ENCODE measurements around the gene ROS1.
"Not testable (repeated sequence)": the region's sequence is repeated elsewhere in the genome, so short reads cannot be mapped to it uniquely, and the experiment has no call there.

The ROS1 gene

GRCh38 chr6:117373211-117373813 lies 52.4 kb downstream of the ROS1 start:
- H4K8ac ChIP-seq (ENCODE audit: low read depth, low read length) = no peak overlapping the region
- no peak overlapping the region for H3K27ac ChIP-seq (ENCODE audit: low read depth, low read length)
- H3K23ac ChIP-seq (ENCODE audit: low read length) = no peak overlapping the region
- H2AK5ac ChIP-seq (ENCODE audit: low read length) = no peak overlapping the region
- H3K79me2 ChIP-seq (ENCODE audit: control insufficient read depth, insufficient read depth, low read length) = no peaks in the 10 kb centered on the region
- no CpG with 5 or more reads among the region's 33 CpGs for WGBS (ENCODE audit: extremely low coverage, insufficient coverage, low lambda C conversion rate)
- no peak overlapping the region for H3K4me2 ChIP-seq (ENCODE audit: low read length)
- no peak overlapping the region for H2BK5ac ChIP-seq (ENCODE audit: low read length)
- DNase-seq = no peak
- H3K27me3 ChIP-seq (ENCODE audit: insufficient read depth, low read length, poor library complexity) = no peaks in the 10 kb centered on the region
- no peak overlapping the region for H3K56ac ChIP-seq (ENCODE audit: low read length)
- H3K9ac ChIP-seq (ENCODE audit: low read length) = no peak overlapping the region
- H3K36me3 ChIP-seq (ENCODE audit: control insufficient read depth, insufficient read depth, low read length) = no peaks in the 10 kb centered on the region
- no peaks in the 10 kb centered on the region for H3K4me1 ChIP-seq (ENCODE audit: control insufficient read depth, low read depth, low read length)
- no peak overlapping the region for H2BK120ac ChIP-seq (ENCODE audit: low read depth, low read length)
- H3K79me1 ChIP-seq (ENCODE audit: low read length) = no peaks in the 10 kb centered on the region
- no peak overlapping the region for H4K5ac ChIP-seq (ENCODE audit: low read length)
- H3K4ac ChIP-seq (ENCODE audit: low read depth, low read length) = no peak overlapping the region
- H2BK15ac ChIP-seq (replicated peaks; ENCODE audit: low read depth) = no peak overlapping the region
- no peak overlapping the region for H3K4me3 ChIP-seq (ENCODE audit: low read length)
- H3K18ac ChIP-seq (ENCODE audit: low read length) = no peak overlapping the region

- no CpG with 5 or more reads among the region's 8 CpGs for WGBS (ENCODE audit: extremely low coverage, insufficient coverage, low lambda C conversion rate)
- not testable (repeated sequence) for H3K79me2 ChIP-seq (ENCODE audit: control insufficient read depth, insufficient read depth, low read length)
Measured at GRCh38 chr6:117372289-117372688, 53.5 kb downstream of the ROS1 start.

GRCh38 chr6:117371492-117371891 lies 54.2 kb downstream of the ROS1 start:
- no peaks in the 10 kb centered on the region for H3K79me2 ChIP-seq (ENCODE audit: control insufficient read depth, insufficient read depth, low read length)
- H4K5ac ChIP-seq (ENCODE audit: low read length) = no peak overlapping the region
- no peak overlapping the region for H3K56ac ChIP-seq (ENCODE audit: low read length)
- no peaks in the 10 kb centered on the region for H3K27me3 ChIP-seq (ENCODE audit: insufficient read depth, low read length, poor library complexity)
- no peak overlapping the region for H3K23ac ChIP-seq (ENCODE audit: low read length)
- H3K4me1 ChIP-seq (ENCODE audit: control insufficient read depth, low read depth, low read length) = no peaks in the 10 kb centered on the region
- H3K27ac ChIP-seq (ENCODE audit: low read depth, low read length) = no peak overlapping the region
- no peak overlapping the region for H3K18ac ChIP-seq (ENCODE audit: low read length)
- H2BK15ac ChIP-seq (replicated peaks; ENCODE audit: low read depth) = no peak overlapping the region
- H2BK5ac ChIP-seq (ENCODE audit: low read length) = no peak overlapping the region
- no peaks in the 10 kb centered on the region for H3K79me1 ChIP-seq (ENCODE audit: low read length)
- H4K8ac ChIP-seq (ENCODE audit: low read depth, low read length) = no peak overlapping the region
- H3K4me2 ChIP-seq (ENCODE audit: low read length) = no peak overlapping the region
- no peak for DNase-seq
- no peak overlapping the region for H3K4me3 ChIP-seq (ENCODE audit: low read length)
- no peak overlapping the region for H3K4ac ChIP-seq (ENCODE audit: low read depth, low read length)
- H3K36me3 ChIP-seq (ENCODE audit: control insufficient read depth, insufficient read depth, low read length) = no peaks in the 10 kb centered on the region
- no peak overlapping the region for H3K9ac ChIP-seq (ENCODE audit: low read length)
- no CpG with 5 or more reads among the region's 4 CpGs for WGBS (ENCODE audit: extremely low coverage, insufficient coverage, low lambda C conversion rate)
- no peak overlapping the region for H2AK5ac ChIP-seq (ENCODE audit: low read length)
- no peak overlapping the region for H2BK120ac ChIP-seq (ENCODE audit: low read depth, low read length)

More at GRCh38 chr6:117372289-117372688, 53.5 kb downstream of the ROS1 start:
- not testable (repeated sequence) for H2BK5ac ChIP-seq (ENCODE audit: low read length); H2AK5ac ChIP-seq (ENCODE audit: low read length); H3K56ac ChIP-seq (ENCODE audit: low read length); H3K4me2 ChIP-seq (ENCODE audit: low read length); H3K4ac ChIP-seq (ENCODE audit: low read depth, low read length); H3K27me3 ChIP-seq (ENCODE audit: insufficient read depth, low read length, poor library complexity); H3K4me3 ChIP-seq (ENCODE audit: low read length); DNase-seq; H4K5ac ChIP-seq (ENCODE audit: low read length); H3K18ac ChIP-seq (ENCODE audit: low read length); H3K36me3 ChIP-seq (ENCODE audit: control insufficient read depth, insufficient read depth, low read length); H3K27ac ChIP-seq (ENCODE audit: low read depth, low read length); H2BK120ac ChIP-seq (ENCODE audit: low read depth, low read length); H3K9ac ChIP-seq (ENCODE audit: low read length); H3K79me1 ChIP-seq (ENCODE audit: low read length); H4K8ac ChIP-seq (ENCODE audit: low read depth, low read length); H3K23ac ChIP-seq (ENCODE audit: low read length); H3K4me1 ChIP-seq (ENCODE audit: control insufficient read depth, low read depth, low read length); H2BK15ac ChIP-seq (replicated peaks; ENCODE audit: low read depth)

- no peak overlapping the region for H3K23ac ChIP-seq (ENCODE audit: low read length)
- H2AK5ac ChIP-seq (ENCODE audit: low read length) = no peak overlapping the region
- H2BK15ac ChIP-seq (replicated peaks; ENCODE audit: low read depth) = no peak overlapping the region
- H3K27me3 ChIP-seq (ENCODE audit: insufficient read depth, low read length, poor library complexity) = no peaks in the 10 kb centered on the region
- H3K56ac ChIP-seq (ENCODE audit: low read length) = no peak overlapping the region
- no peak overlapping the region for H4K5ac ChIP-seq (ENCODE audit: low read length)
- no peaks in the 10 kb centered on the region for H3K79me1 ChIP-seq (ENCODE audit: low read length)
- no peak overlapping the region for H2BK120ac ChIP-seq (ENCODE audit: low read depth, low read length)
- no peak overlapping the region for H3K9ac ChIP-seq (ENCODE audit: low read length)
- no peak overlapping the region for H3K18ac ChIP-seq (ENCODE audit: low read length)
- no peak overlapping the region for H3K4me2 ChIP-seq (ENCODE audit: low read length)
- no peaks in the 10 kb centered on the region for H3K79me2 ChIP-seq (ENCODE audit: control insufficient read depth, insufficient read depth, low read length)
- no peaks in the 10 kb centered on the region for H3K4me1 ChIP-seq (ENCODE audit: control insufficient read depth, low read depth, low read length)
- H3K4ac ChIP-seq (ENCODE audit: low read depth, low read length) = no peak overlapping the region
- DNase-seq = no peak
- no peak overlapping the region for H3K27ac ChIP-seq (ENCODE audit: low read depth, low read length)
- no peak overlapping the region for H2BK5ac ChIP-seq (ENCODE audit: low read length)
- H3K36me3 ChIP-seq (ENCODE audit: control insufficient read depth, insufficient read depth, low read length) = no peaks in the 10 kb centered on the region
- H4K8ac ChIP-seq (ENCODE audit: low read depth, low read length) = no peak overlapping the region
- H3K4me3 ChIP-seq (ENCODE audit: low read length) = no peak overlapping the region
- WGBS (ENCODE audit: extremely low coverage, insufficient coverage, low lambda C conversion rate) = no CpG with 5 or more reads among the region's 5 CpGs
Measured at GRCh38 chr6:117359581-117359980, 66.2 kb downstream of the ROS1 start.

- Histone ChIP-seq H4K5ac (ENCODE audit: low read length) (no peak overlapping the region), H3K4ac (ENCODE audit: low read depth, low read length) (no peak overlapping the region), H2BK15ac (replicated peaks; ENCODE audit: low read depth) (no peak overlapping the region), H3K79me2 (ENCODE audit: control insufficient read depth, insufficient read depth, low read length) (no peaks in the 10 kb centered on the region), H3K4me3 (ENCODE audit: low read length) (no peak overlapping the region), H3K4me1 (ENCODE audit: control insufficient read depth, low read depth, low read length) (no peaks in the 10 kb centered on the region), H2BK5ac (ENCODE audit: low read length) (no peak overlapping the region), H2AK5ac (ENCODE audit: low read length) (no peak overlapping the region), H3K23ac (ENCODE audit: low read length) (no peak overlapping the region), H3K9ac (ENCODE audit: low read length) (no peak overlapping the region), H2BK120ac (ENCODE audit: low read depth, low read length) (no peak overlapping the region), H4K8ac (ENCODE audit: low read depth, low read length) (no peak overlapping the region), H3K56ac (ENCODE audit: low read length) (no peak overlapping the region), H3K79me1 (ENCODE audit: low read length) (no peaks in the 10 kb centered on the region), H3K36me3 (ENCODE audit: control insufficient read depth, insufficient read depth, low read length) (no peaks in the 10 kb centered on the region), H3K27ac (ENCODE audit: low read depth, low read length) (no peak overlapping the region), H3K27me3 (ENCODE audit: insufficient read depth, low read length, poor library complexity) (no peaks in the 10 kb centered on the region), H3K18ac (ENCODE audit: low read length) (no peak overlapping the region), H3K4me2 (ENCODE audit: low read length) (no peak overlapping the region)
- WGBS (ENCODE audit: extremely low coverage, insufficient coverage, low lambda C conversion rate) = no CpG with 5 or more reads among the region's 1 CpG
- DNase-seq = no peak
Measured at GRCh38 chr6:117354671-117355070, 71.1 kb downstream of the ROS1 start.

- no peak overlapping the region for H2BK15ac ChIP-seq (replicated peaks; ENCODE audit: low read depth)
- H2BK5ac ChIP-seq (ENCODE audit: low read length) = no peak overlapping the region
- H4K8ac ChIP-seq (ENCODE audit: low read depth, low read length) = no peak overlapping the region
- H3K4me3 ChIP-seq (ENCODE audit: low read length) = no peak overlapping the region
- H3K4ac ChIP-seq (ENCODE audit: low read depth, low read length) = no peak overlapping the region
- no peak overlapping the region for H4K5ac ChIP-seq (ENCODE audit: low read length)
- no peak overlapping the region for H2BK120ac ChIP-seq (ENCODE audit: low read depth, low read length)
- no peak overlapping the region for H3K27ac ChIP-seq (ENCODE audit: low read depth, low read length)
- H3K79me2 ChIP-seq (ENCODE audit: control insufficient read depth, insufficient read depth, low read length) = no peaks in the 10 kb centered on the region
- no CpG with 5 or more reads among the region's 3 CpGs for WGBS (ENCODE audit: extremely low coverage, insufficient coverage, low lambda C conversion rate)
- H2AK5ac ChIP-seq (ENCODE audit: low read length) = no peak overlapping the region
- no peak overlapping the region for H3K56ac ChIP-seq (ENCODE audit: low read length)
- H3K4me1 ChIP-seq (ENCODE audit: control insufficient read depth, low read depth, low read length) = no peaks in the 10 kb centered on the region
- no peak overlapping the region for H3K23ac ChIP-seq (ENCODE audit: low read length)
- H3K36me3 ChIP-seq (ENCODE audit: control insufficient read depth, insufficient read depth, low read length) = no peaks in the 10 kb centered on the region
- H3K79me1 ChIP-seq (ENCODE audit: low read length) = no peaks in the 10 kb centered on the region
- H3K9ac ChIP-seq (ENCODE audit: low read length) = no peak overlapping the region
- H3K27me3 ChIP-seq (ENCODE audit: insufficient read depth, low read length, poor library complexity) = no peaks in the 10 kb centered on the region
- H3K4me2 ChIP-seq (ENCODE audit: low read length) = no peak overlapping the region
- peak; percentile 37 for DNase-seq
- H3K18ac ChIP-seq (ENCODE audit: low read length) = no peak overlapping the region
Measured at GRCh38 chr6:117352466-117353081, 73.2 kb downstream of the ROS1 start.
